D341Med (cell line): Measurements from ENCODE around the gene STK24.

Source experiments
- DNase-seq: peaks from one replicate; pipeline ENCODE4 v3.0.0; 2012; ENCODE audit warnings: low spot score

STK24 gene

GRCh38 chr13:98532254-98532653, 44.7 kb downstream of the STK24 start:
- no peak for DNase-seq

- no peak for DNase-seq
Measured at GRCh38 chr13:98530217-98530616, 46.7 kb downstream of the STK24 start.

- DNase-seq, result no peak
Measured at GRCh38 chr13:98529171-98529570, 47.7 kb downstream of the STK24 start.

GRCh38 chr13:98528663-98529064, 48.2 kb downstream of the STK24 start:
- no peak for DNase-seq

GRCh38 chr13:98527526-98527925, 49.4 kb downstream of the STK24 start:
- DNase-seq, result no peak

GRCh38 chr13:98526182-98526512, 50.8 kb downstream of the STK24 start:
- no peak for DNase-seq

- DNase-seq, result no peak
Measured at GRCh38 chr13:98525456-98526181, 51.3 kb downstream of the STK24 start.

- DNase-seq, result no peak
Measured at GRCh38 chr13:98524793-98525192, 52.1 kb downstream of the STK24 start.

GRCh38 chr13:98524391-98524790, 52.5 kb downstream of the STK24 start:
- no peak for DNase-seq

- DNase-seq, result no peak
Measured at GRCh38 chr13:98523455-98524102, 53.3 kb downstream of the STK24 start.

GRCh38 chr13:98522371-98522770, 54.5 kb downstream of the STK24 start:
- no peak for DNase-seq

- DNase-seq, result no peak
Measured at GRCh38 chr13:98521461-98522247, 55.3 kb downstream of the STK24 start.

- no peak for DNase-seq
Measured at GRCh38 chr13:98520674-98521449, 56.0 kb downstream of the STK24 start.

GRCh38 chr13:98519976-98520375, 56.9 kb downstream of the STK24 start:
- no peak for DNase-seq

GRCh38 chr13:98517576-98518310, 59.2 kb downstream of the STK24 start:
- DNase-seq, result no peak

GRCh38 chr13:98515818-98516465, 61.0 kb downstream of the STK24 start:
- no peak for DNase-seq

- no peak for DNase-seq
Measured at GRCh38 chr13:98514288-98514687, 62.6 kb downstream of the STK24 start.

GRCh38 chr13:98513837-98514236, 63.1 kb downstream of the STK24 start:
- no peak for DNase-seq

- no peak for DNase-seq
Measured at GRCh38 chr13:98512774-98513665, 63.9 kb downstream of the STK24 start.

GRCh38 chr13:98511435-98511834, 65.5 kb downstream of the STK24 start:
- DNase-seq, result no peak
